Esophagus squamous epithelium (tissue), 5 donors: ENCODE measurements around the gene RYR1. TPM values are rescaled to one million over a fixed set of nuclear protein-coding genes. Genes with fewer than 3 reads are reported as not detected.

Experiments used
- DNase-seq: peaks from one replicate; lab custom pipeline; 2025; lab: John Stamatoyannopoulos, UW
- H3K27ac ChIP-seq, 4 donors: fragments of 200-600 bp; sonication (generic); one replicate each; pipeline ENCODE4 v1.5.1; 2016 to 2019; ENCODE audit warnings: mild to moderate bottlenecking in 1 of 4
- H3K27me3 ChIP-seq, 4 donors: fragments of 200-600 bp; sonication (generic); 1 replicate in 3 of 4; 2 replicates in 1 of 4; pipeline versions ENCODE4 v1.5.1 to v1.6.0; 2017 to 2021; ENCODE audit warnings: antibody characterized with exemption in 1 of 4
- H3K36me3 ChIP-seq, 3 donors: fragments of 200-600 bp; sonication (generic); one replicate each; pipeline ENCODE4 v1.5.1; 2016 to 2019
- H3K4me1 ChIP-seq, 3 donors: fragments of 200-600 bp; sonication (generic); one replicate each; pipeline ENCODE4 v1.5.1; 2017 to 2019
- H3K4me3 ChIP-seq, 4 donors: fragments of 200-600 bp; sonication (generic); 1 replicate in 3 of 4; 2 replicates in 1 of 4; pipeline ENCODE4 v1.5.1; 2016 to 2019; ENCODE audit warnings: mild to moderate bottlenecking in 2 of 4, moderate library complexity in 1 of 4
- H3K9me3 ChIP-seq, 3 donors: fragments of 200-600 bp; sonication (generic); one replicate each; pipeline ENCODE4 v1.5.1; 2016 to 2019
- CTCF ChIP-seq, 6 experiments: fragments of 450-650 bp in 4 of 6; fragments of 200-600 bp in 2 of 6; sonication (generic) in 2 of 6; IDR thresholded peaks; one replicate each; pipeline ENCODE4 v1.5.1; 2016 to 2019; ENCODE audit warnings: antibody characterized with exemption in 6 of 6, mild to moderate bottlenecking in 4 of 6, moderate library complexity in 4 of 6
- POLR2A ChIP-seq, 4 donors: fragments of 450-650 bp; IDR thresholded peaks; one replicate each; pipeline ENCODE4 v1.6.1; 2017; ENCODE audit warnings: antibody characterized with exemption in 4 of 4, mild to moderate bottlenecking in 4 of 4, moderate library complexity in 3 of 4
- WGBS, 2 donors: methylation state at CpG; one replicate each; pipeline ENCODE4 v1.1.5; 2018; 5-methylcytosine and 5-hydroxymethylcytosine counted together
- intact Hi-C: fragments of 100-400 bp; cut with DNase I; formaldehyde crosslinking; loops from one replicate; pipeline ENCODE4 v1.15.0; 2022
- total RNA-seq, 4 donors: library from RNA; depleted of rRNA; stranded (reverse); fragments of >200 nt; gene quantifications; one replicate each; pipeline ENCODE4 v1.1.0, GENCODE V29; 2016
- donor health status: DM: yes; HTN: yes; CAD: no.

RYR1 gene
- total RNA-seq, 4 donors from 2014 or later = 11.2 to 18.3 (median 13.8) TPM

- no peaks in the 10 kb centered on the region for H3K9me3 ChIP-seq
- peaks cover 0 to 40% (median 0%) of the 10 kb centered on the region in 4 donors for H3K27me3 ChIP-seq
- no peak for DNase-seq
- H3K4me3 ChIP-seq = no peak overlapping the region
- no peak for TF ChIP-seq POLR2A (IDR thresholded peaks at IDR 0.05)
- no peak for TF ChIP-seq CTCF (IDR thresholded peaks at IDR 0.05)
- no peaks in the 10 kb centered on the region for H3K4me1 ChIP-seq
- WGBS, 2 donors = 84 to 96% methylated on average over 3 to 6 of the region's 21 CpGs
- H3K36me3 ChIP-seq = no peaks in the 10 kb centered on the region
- no peak overlapping the region for H3K27ac ChIP-seq
- intact Hi-C loops = no loop called here
These were observed 39.7 kb downstream of the RYR1 start for GRCh38 chr19:38473201-38473600.

- H3K27ac ChIP-seq = no peak overlapping the region
- intact Hi-C loops = no loop called here
- TF ChIP-seq POLR2A (IDR thresholded peaks at IDR 0.05) = no peak
- TF ChIP-seq CTCF (IDR thresholded peaks at IDR 0.05) = no peak
- no peaks in the 10 kb centered on the region for H3K9me3 ChIP-seq
- peaks cover 0 to 23% (median 0%) of the 10 kb centered on the region in 4 donors for H3K27me3 ChIP-seq
- 78 to 88% methylated on average over 9 to 10 of the region's 13 CpGs for WGBS, 2 donors
- DNase-seq = no peak
- H3K36me3 ChIP-seq = no peaks in the 10 kb centered on the region
- H3K4me1 ChIP-seq = no peaks in the 10 kb centered on the region
- H3K4me3 ChIP-seq = no peak overlapping the region
These were observed 41.7 kb downstream of the RYR1 start for GRCh38 chr19:38475176-38475575.

GRCh38 chr19:38478273-38478971 lies 44.9 kb downstream of the RYR1 start:
- no peak overlapping the region for H3K4me3 ChIP-seq
- H3K27me3 ChIP-seq = peaks cover 0 to 12% (median 0%) of the 10 kb centered on the region in 4 donors
- H3K4me1 ChIP-seq = no peaks in the 10 kb centered on the region
- H3K36me3 ChIP-seq = no peaks in the 10 kb centered on the region
- H3K9me3 ChIP-seq = no peaks in the 10 kb centered on the region
- no peak for DNase-seq
- intact Hi-C loops = no loop called here
- no peak overlapping the region for H3K27ac ChIP-seq
- 73 to 93% methylated on average over 5 to 9 of the region's 16 CpGs for WGBS, 2 donors
- TF ChIP-seq POLR2A (IDR thresholded peaks at IDR 0.05) (no peak), CTCF (IDR thresholded peaks at IDR 0.05) (no peak)

GRCh38 chr19:38482496-38482895 lies 49.0 kb downstream of the RYR1 start:
- no peak for TF ChIP-seq POLR2A (IDR thresholded peaks at IDR 0.05)
- TF ChIP-seq CTCF (IDR thresholded peaks at IDR 0.05) = no peak
- no peak for DNase-seq
- no peak overlapping the region for H3K4me3 ChIP-seq
- WGBS, 2 donors = 50 to 79% methylated on average over 2 to 8 of the region's 8 CpGs
- intact Hi-C loops = no loop called here
- no peaks in the 10 kb centered on the region for H3K4me1 ChIP-seq
- no peak overlapping the region for H3K27ac ChIP-seq
- H3K27me3 ChIP-seq = peaks cover 0 to 4% (median 0%) of the 10 kb centered on the region in 4 donors
- H3K36me3 ChIP-seq = no peaks in the 10 kb centered on the region
- H3K9me3 ChIP-seq = no peaks in the 10 kb centered on the region

GRCh38 chr19:38483016-38483630 lies 49.6 kb downstream of the RYR1 start:
- H3K27ac ChIP-seq = no peak overlapping the region
- H3K36me3 ChIP-seq = no peaks in the 10 kb centered on the region
- no peaks in the 10 kb centered on the region for H3K4me1 ChIP-seq
- no peaks in the 10 kb centered on the region for H3K27me3 ChIP-seq
- DNase-seq = no peak
- TF ChIP-seq POLR2A (IDR thresholded peaks at IDR 0.05) (no peak), CTCF (IDR thresholded peaks at IDR 0.05) (no peak)
- no peaks in the 10 kb centered on the region for H3K9me3 ChIP-seq
- intact Hi-C loops = no loop called here
- WGBS, 2 donors = 89 to 100% methylated on average over 4 to 10 of the region's 24 CpGs
- H3K4me3 ChIP-seq = no peak overlapping the region
